ENCODE measurements around the gene ZFP1.
"Not testable (repeated sequence)": the region's sequence is repeated elsewhere in the genome, so short reads cannot be mapped to it uniquely, and the experiment has no call there.

ZFP1 gene

GRCh38 chr16:75193730-75194444 is 45.6 kb downstream of the ZFP1 start:
- no peak overlapping the region for H3K4me3 Mint-ChIP-seq
- CTCF ChIA-PET: no interaction called here
- no peaks in the 10 kb centered on the region for H3K4me1 Mint-ChIP-seq
- DNase-seq: no peak
- H3K36me3 Mint-ChIP-seq: no peaks in the 10 kb centered on the region
- H3K9me3 Mint-ChIP-seq: no peaks in the 10 kb centered on the region
- H3K27me3 Mint-ChIP-seq: peaks cover 55% of the 10 kb centered on the region
- H3K27ac Mint-ChIP-seq: no peak overlapping the region

- H3K27me3 Mint-ChIP-seq: peaks cover 53% of the 10 kb centered on the region
- no peak overlapping the region for H3K27ac Mint-ChIP-seq
- H3K9me3 Mint-ChIP-seq: no peaks in the 10 kb centered on the region
- no peak overlapping the region for H3K4me3 Mint-ChIP-seq
- no peaks in the 10 kb centered on the region for H3K36me3 Mint-ChIP-seq
- no peak for DNase-seq
- peaks cover 9% of the 10 kb centered on the region for H3K4me1 Mint-ChIP-seq
- CTCF ChIA-PET: interaction anchor here (1.5 to 1.6 kb wide), 3 partner anchors 38 to 591 kb away, joined by 3 to 5 read pairs (median 5); no protein-coding TSS in a partner anchor
These were observed 47.8 kb downstream of the ZFP1 start for GRCh38 chr16:75195811-75196790.

- H3K27ac Mint-ChIP-seq: no peak overlapping the region
- no peak for DNase-seq
- peaks cover 52% of the 10 kb centered on the region for H3K27me3 Mint-ChIP-seq
- H3K4me1 Mint-ChIP-seq: peaks cover 15% of the 10 kb centered on the region
- H3K36me3 Mint-ChIP-seq: no peaks in the 10 kb centered on the region
- no peaks in the 10 kb centered on the region for H3K9me3 Mint-ChIP-seq
- CTCF ChIA-PET: interaction anchor here (1.0 to 1.7 kb wide), 5 partner anchors 37 to 590 kb away, joined by 3 to 5 read pairs (median 4); no protein-coding TSS in a partner anchor
- no peak overlapping the region for H3K4me3 Mint-ChIP-seq
These were observed 48.5 kb downstream of the ZFP1 start for GRCh38 chr16:75196836-75197235.

- Mint-ChIP-seq H3K9me3 (no peaks in the 10 kb centered on the region), H3K27me3 (peaks cover 52% of the 10 kb centered on the region), H3K36me3 (no peaks in the 10 kb centered on the region), H3K4me3 (no peak overlapping the region), H3K27ac (no peak overlapping the region), H3K4me1 (peaks cover 17% of the 10 kb centered on the region)
- no peak for DNase-seq
- CTCF ChIA-PET: interaction anchor here (1.0 to 4.9 kb wide), 10 partner anchors 22 to 590 kb away, joined by 3 to 31 read pairs (median 4); partner anchors contain the start of gene CTRB1
These were observed 49.3 kb downstream of the ZFP1 start for GRCh38 chr16:75197522-75198134.

- no peaks in the 10 kb centered on the region for H3K9me3 Mint-ChIP-seq
- no peaks in the 10 kb centered on the region for H3K36me3 Mint-ChIP-seq
- no peak overlapping the region for H3K27ac Mint-ChIP-seq
- no peak for DNase-seq
- CTCF ChIA-PET: interaction anchor here (1.0 to 4.9 kb wide), 12 partner anchors 8 to 488 kb away, joined by 3 to 31 read pairs (median 4); partner anchors contain the start of gene CTRB1
- H3K27me3 Mint-ChIP-seq: peaks cover 52% of the 10 kb centered on the region
- peaks cover 17% of the 10 kb centered on the region for H3K4me1 Mint-ChIP-seq
- H3K4me3 Mint-ChIP-seq: no peak overlapping the region
These were observed 49.8 kb downstream of the ZFP1 start for GRCh38 chr16:75198135-75198600.

GRCh38 chr16:75202069-75202590 is 53.8 kb downstream of the ZFP1 start:
- H3K9me3 Mint-ChIP-seq: no peaks in the 10 kb centered on the region
- H3K36me3 Mint-ChIP-seq: no peaks in the 10 kb centered on the region
- H3K4me3 Mint-ChIP-seq: no peak overlapping the region
- no peak overlapping the region for H3K27ac Mint-ChIP-seq
- DNase-seq: no peak
- CTCF ChIA-PET: interaction anchor here (0.6 to 4.9 kb wide), 5 partner anchors 13 to 183 kb away, joined by 3 to 31 read pairs (median 3); partner anchors contain the start of gene CTRB1
- H3K27me3 Mint-ChIP-seq: peaks cover 36% of the 10 kb centered on the region
- H3K4me1 Mint-ChIP-seq: peaks cover 17% of the 10 kb centered on the region

- CTCF ChIA-PET: interaction anchor here (0.7 to 1.2 kb wide), 2 partner anchors 31 to 268 kb away, joined by 4 read pairs; no protein-coding TSS in a partner anchor
- H3K36me3 Mint-ChIP-seq: no peaks in the 10 kb centered on the region
- H3K4me3 Mint-ChIP-seq: no peak overlapping the region
These were observed 54.8 kb downstream of the ZFP1 start for GRCh38 chr16:75203096-75203495.

GRCh38 chr16:75203667-75204409 is 55.5 kb downstream of the ZFP1 start:
- Mint-ChIP-seq H3K27ac (no peak overlapping the region), H3K27me3 (peaks cover 24% of the 10 kb centered on the region), H3K4me3 (no peak overlapping the region), H3K9me3 (no peaks in the 10 kb centered on the region), H3K36me3 (no peaks in the 10 kb centered on the region), H3K4me1 (peaks cover 17% of the 10 kb centered on the region)
- DNase-seq: no peak
- CTCF ChIA-PET: interaction anchor here (0.7 to 1.2 kb wide), 2 partner anchors 30 to 267 kb away, joined by 4 read pairs; no protein-coding TSS in a partner anchor

More at GRCh38 chr16:75203096-75203495, 54.8 kb downstream of the ZFP1 start:
- H3K4me1 Mint-ChIP-seq: peaks cover 17% of the 10 kb centered on the region
- H3K27ac Mint-ChIP-seq: no peak overlapping the region
- peaks cover 27% of the 10 kb centered on the region for H3K27me3 Mint-ChIP-seq
- no peak for DNase-seq
- H3K9me3 Mint-ChIP-seq: no peaks in the 10 kb centered on the region

- Mint-ChIP-seq H3K27me3 (peaks cover 24% of the 10 kb centered on the region), H3K4me1 (peaks cover 16% of the 10 kb centered on the region), H3K9me3 (no peaks in the 10 kb centered on the region), H3K4me3 (no peak overlapping the region), H3K36me3 (no peaks in the 10 kb centered on the region), H3K27ac (no peak overlapping the region)
- CTCF ChIA-PET: no interaction called here
- no peak for DNase-seq
These were observed 56.1 kb downstream of the ZFP1 start for GRCh38 chr16:75204410-75204758.

GRCh38 chr16:75204905-75205304 is 56.6 kb downstream of the ZFP1 start:
- H3K36me3 Mint-ChIP-seq, H3K9me3 Mint-ChIP-seq, DNase-seq, H3K27ac Mint-ChIP-seq, H3K4me3 Mint-ChIP-seq, CTCF ChIA-PET: not testable (repeated sequence)
- Mint-ChIP-seq H3K4me1 (peaks cover 15% of the 10 kb centered on the region), H3K27me3 (peaks cover 23% of the 10 kb centered on the region)

- DNase-seq, H3K4me3 Mint-ChIP-seq, H3K27ac Mint-ChIP-seq, H3K36me3 Mint-ChIP-seq, H3K9me3 Mint-ChIP-seq, CTCF ChIA-PET: not testable (repeated sequence)
- peaks cover 18% of the 10 kb centered on the region for H3K27me3 Mint-ChIP-seq
- H3K4me1 Mint-ChIP-seq: peaks cover 13% of the 10 kb centered on the region
These were observed 57.1 kb downstream of the ZFP1 start for GRCh38 chr16:75205438-75205837.

GRCh38 chr16:75205961-75206748 is 57.8 kb downstream of the ZFP1 start:
- CTCF ChIA-PET: interaction anchor here (0.6 kb wide), 1 partner anchor 28 kb away, joined by 4 read pairs; no protein-coding TSS in a partner anchor
- not testable (repeated sequence) for H3K27ac Mint-ChIP-seq, H3K4me3 Mint-ChIP-seq, H3K4me1 Mint-ChIP-seq, DNase-seq, H3K36me3 Mint-ChIP-seq, H3K9me3 Mint-ChIP-seq
- peaks cover 12% of the 10 kb centered on the region for H3K27me3 Mint-ChIP-seq

Data from activated naive CD4-positive, alpha-beta T cell treated with anti-CD3 and anti-CD28 coated beads, Interleukin-2, amount 10 ng/mL, durations not matched to agents 7 days and 5 days (primary cell).